ENCODE data around the gene ACTA2.

ACTA2 gene

GRCh38 chr10:88962336-88962735 is 9.8 kb upstream of the ACTA2 start:
- Histone ChIP-seq H3K9ac (ENCODE audit: low read length) (no peak overlapping the region), H3K9me3 (ENCODE audit: control insufficient read depth, low read length) (no peaks in the 10 kb centered on the region), H3K27me3 (ENCODE audit: control insufficient read depth, insufficient read depth, low read length) (no peaks in the 10 kb centered on the region), H3K4me1 (ENCODE audit: control insufficient read depth, insufficient read depth, low read length) (no peaks in the 10 kb centered on the region), H3K36me3 (ENCODE audit: control insufficient read depth, insufficient read depth, low read length) (no peaks in the 10 kb centered on the region), H3K4me3 (ENCODE audit: low read length) (no peak overlapping the region)

- H3K9ac ChIP-seq (ENCODE audit: low read length) = no peak overlapping the region
- no peaks in the 10 kb centered on the region for H3K4me1 ChIP-seq (ENCODE audit: control insufficient read depth, insufficient read depth, low read length)
- no peaks in the 10 kb centered on the region for H3K9me3 ChIP-seq (ENCODE audit: control insufficient read depth, low read length)
- H3K36me3 ChIP-seq (ENCODE audit: control insufficient read depth, insufficient read depth, low read length) = no peaks in the 10 kb centered on the region
- H3K27me3 ChIP-seq (ENCODE audit: control insufficient read depth, insufficient read depth, low read length) = no peaks in the 10 kb centered on the region
- no peak overlapping the region for H3K4me3 ChIP-seq (ENCODE audit: low read length)
These were observed 8.7 kb upstream of the ACTA2 start for GRCh38 chr10:88961266-88961665.

- Histone ChIP-seq H3K9me3 (ENCODE audit: control insufficient read depth, low read length) (no peaks in the 10 kb centered on the region), H3K4me1 (ENCODE audit: control insufficient read depth, insufficient read depth, low read length) (no peaks in the 10 kb centered on the region), H3K9ac (ENCODE audit: low read length) (no peak overlapping the region), H3K36me3 (ENCODE audit: control insufficient read depth, insufficient read depth, low read length) (no peaks in the 10 kb centered on the region), H3K27me3 (ENCODE audit: control insufficient read depth, insufficient read depth, low read length) (no peaks in the 10 kb centered on the region), H3K4me3 (ENCODE audit: low read length) (no peak overlapping the region)
These were observed 8.2 kb upstream of the ACTA2 start for GRCh38 chr10:88960802-88961201.

GRCh38 chr10:88958721-88959120 is 6.1 kb upstream of the ACTA2 start:
- Histone ChIP-seq H3K9ac (ENCODE audit: low read length) (no peak overlapping the region), H3K4me1 (ENCODE audit: control insufficient read depth, insufficient read depth, low read length) (no peaks in the 10 kb centered on the region), H3K27me3 (ENCODE audit: control insufficient read depth, insufficient read depth, low read length) (no peaks in the 10 kb centered on the region), H3K9me3 (ENCODE audit: control insufficient read depth, low read length) (no peaks in the 10 kb centered on the region), H3K4me3 (ENCODE audit: low read length) (no peak overlapping the region), H3K36me3 (ENCODE audit: control insufficient read depth, insufficient read depth, low read length) (no peaks in the 10 kb centered on the region)

- Histone ChIP-seq H3K9me3 (ENCODE audit: control insufficient read depth, low read length) (no peaks in the 10 kb centered on the region), H3K4me1 (ENCODE audit: control insufficient read depth, insufficient read depth, low read length) (no peaks in the 10 kb centered on the region)
These were observed 4.8 kb upstream of the ACTA2 start for GRCh38 chr10:88957381-88957780.

GRCh38 chr10:88954458-88955083 is 2.0 kb upstream of the ACTA2 start:
- no peaks in the 10 kb centered on the region for H3K9me3 ChIP-seq (ENCODE audit: control insufficient read depth, low read length)
- H3K4me1 ChIP-seq (ENCODE audit: control insufficient read depth, insufficient read depth, low read length) = no peaks in the 10 kb centered on the region
- H3K27me3 ChIP-seq (ENCODE audit: control insufficient read depth, insufficient read depth, low read length) = no peaks in the 10 kb centered on the region
- no peak overlapping the region for H3K4me3 ChIP-seq (ENCODE audit: low read length)
- H3K36me3 ChIP-seq (ENCODE audit: control insufficient read depth, insufficient read depth, low read length) = no peaks in the 10 kb centered on the region
- no peak overlapping the region for H3K9ac ChIP-seq (ENCODE audit: low read length)

More at GRCh38 chr10:88957381-88957780, 4.8 kb upstream of the ACTA2 start:
- Histone ChIP-seq H3K36me3 (ENCODE audit: control insufficient read depth, insufficient read depth, low read length) (no peaks in the 10 kb centered on the region), H3K4me3 (ENCODE audit: low read length) (no peak overlapping the region), H3K9ac (ENCODE audit: low read length) (no peak overlapping the region), H3K27me3 (ENCODE audit: control insufficient read depth, insufficient read depth, low read length) (no peaks in the 10 kb centered on the region)

GRCh38 chr10:88953662-88954061 is 1.1 kb upstream of the ACTA2 start:
- H3K27me3 ChIP-seq (ENCODE audit: control insufficient read depth, insufficient read depth, low read length) = no peaks in the 10 kb centered on the region
- no peaks in the 10 kb centered on the region for H3K4me1 ChIP-seq (ENCODE audit: control insufficient read depth, insufficient read depth, low read length)
- H3K36me3 ChIP-seq (ENCODE audit: control insufficient read depth, insufficient read depth, low read length) = no peaks in the 10 kb centered on the region
- H3K4me3 ChIP-seq (ENCODE audit: low read length) = no peak overlapping the region
- no peak overlapping the region for H3K9ac ChIP-seq (ENCODE audit: low read length)
- no peaks in the 10 kb centered on the region for H3K9me3 ChIP-seq (ENCODE audit: control insufficient read depth, low read length)

- Histone ChIP-seq H3K4me3 (ENCODE audit: low read length) (no peak overlapping the region), H3K4me1 (ENCODE audit: control insufficient read depth, insufficient read depth, low read length) (no peaks in the 10 kb centered on the region), H3K9ac (ENCODE audit: low read length) (peak overlapping the region; percentile 27)
These were observed 2.4 kb downstream of the ACTA2 start for GRCh38 chr10:88949912-88950837.

GRCh38 chr10:88949051-88949450 is 3.5 kb downstream of the ACTA2 start:
- Histone ChIP-seq H3K4me3 (ENCODE audit: low read length) (no peak overlapping the region), H3K4me1 (ENCODE audit: control insufficient read depth, insufficient read depth, low read length) (no peaks in the 10 kb centered on the region), H3K9me3 (ENCODE audit: control insufficient read depth, low read length) (no peaks in the 10 kb centered on the region), H3K36me3 (ENCODE audit: control insufficient read depth, insufficient read depth, low read length) (no peaks in the 10 kb centered on the region), H3K9ac (ENCODE audit: low read length) (no peak overlapping the region), H3K27me3 (ENCODE audit: control insufficient read depth, insufficient read depth, low read length) (no peaks in the 10 kb centered on the region)

More at GRCh38 chr10:88949912-88950837, 2.4 kb downstream of the ACTA2 start:
- Histone ChIP-seq H3K27me3 (ENCODE audit: control insufficient read depth, insufficient read depth, low read length) (no peaks in the 10 kb centered on the region), H3K36me3 (ENCODE audit: control insufficient read depth, insufficient read depth, low read length) (no peaks in the 10 kb centered on the region), H3K9me3 (ENCODE audit: control insufficient read depth, low read length) (no peaks in the 10 kb centered on the region)

GRCh38 chr10:88946965-88947590 is 5.5 kb downstream of the ACTA2 start:
- Histone ChIP-seq H3K27me3 (ENCODE audit: control insufficient read depth, insufficient read depth, low read length) (no peaks in the 10 kb centered on the region), H3K9ac (ENCODE audit: low read length) (no peak overlapping the region), H3K36me3 (ENCODE audit: control insufficient read depth, insufficient read depth, low read length) (no peaks in the 10 kb centered on the region)

GRCh38 chr10:88946200-88946599 is 6.4 kb downstream of the ACTA2 start:
- no peak overlapping the region for H3K4me3 ChIP-seq (ENCODE audit: low read length)
- no peak overlapping the region for H3K9ac ChIP-seq (ENCODE audit: low read length)
- no peaks in the 10 kb centered on the region for H3K27me3 ChIP-seq (ENCODE audit: control insufficient read depth, insufficient read depth, low read length)
- H3K36me3 ChIP-seq (ENCODE audit: control insufficient read depth, insufficient read depth, low read length) = no peaks in the 10 kb centered on the region
- no peaks in the 10 kb centered on the region for H3K9me3 ChIP-seq (ENCODE audit: control insufficient read depth, low read length)
- peaks cover 8% of the 10 kb centered on the region for H3K4me1 ChIP-seq (ENCODE audit: control insufficient read depth, insufficient read depth, low read length)

More at GRCh38 chr10:88946965-88947590, 5.5 kb downstream of the ACTA2 start:
- Histone ChIP-seq H3K4me1 (ENCODE audit: control insufficient read depth, insufficient read depth, low read length) (peaks cover 6% of the 10 kb centered on the region), H3K4me3 (ENCODE audit: low read length) (no peak overlapping the region), H3K9me3 (ENCODE audit: control insufficient read depth, low read length) (no peaks in the 10 kb centered on the region)

GRCh38 chr10:88944813-88945212 is 7.8 kb downstream of the ACTA2 start:
- H3K36me3 ChIP-seq (ENCODE audit: control insufficient read depth, insufficient read depth, low read length) = no peaks in the 10 kb centered on the region
- no peak overlapping the region for H3K4me3 ChIP-seq (ENCODE audit: low read length)
- H3K27me3 ChIP-seq (ENCODE audit: control insufficient read depth, insufficient read depth, low read length) = no peaks in the 10 kb centered on the region
- no peaks in the 10 kb centered on the region for H3K9me3 ChIP-seq (ENCODE audit: control insufficient read depth, low read length)
- H3K4me1 ChIP-seq (ENCODE audit: control insufficient read depth, insufficient read depth, low read length) = peaks cover 8% of the 10 kb centered on the region
- no peak overlapping the region for H3K9ac ChIP-seq (ENCODE audit: low read length)

All from mucosa of stomach (tissue), 1 donor.